ENCODE results near the gene PIGK. TPM values are rescaled to one million over a fixed set of nuclear protein-coding genes. Genes with fewer than 3 reads are reported as not detected.

Gene PIGK
- total RNA-seq, 1 donor from 2014 or later, result 29.4 TPM

GRCh38 chr1:77121503-77121902 lies 97.7 kb downstream of the PIGK start:
- DNase-seq (ENCODE audit: missing footprints), result no peak
- no peak for ATAC-seq
- intact Hi-C loops (cut with DNase I), result loop anchor here (10.0 kb wide), 2 partner anchors 787 to 1127 kb away; no protein-coding TSS in a partner anchor

- no peak for ATAC-seq
- no peak for DNase-seq (ENCODE audit: missing footprints)
- intact Hi-C loops (cut with DNase I), result loop anchor here (10.0 kb wide), 2 partner anchors 786 to 1126 kb away; no protein-coding TSS in a partner anchor
Measured at GRCh38 chr1:77120950-77121349, 98.3 kb downstream of the PIGK start.

- intact Hi-C loops (cut with DNase I), result no loop called here
- ATAC-seq, result no peak
- no peak for DNase-seq (ENCODE audit: missing footprints)
Measured at GRCh38 chr1:77118712-77119111, 100.5 kb downstream of the PIGK start.

- ATAC-seq (no peak), DNase-seq (ENCODE audit: missing footprints) (no peak)
- intact Hi-C loops (cut with DNase I), result no loop called here
Measured at GRCh38 chr1:77104672-77105071, 114.6 kb downstream of the PIGK start.

- intact Hi-C loops (cut with DNase I), result no loop called here
- ATAC-seq (no peak), DNase-seq (ENCODE audit: missing footprints) (no peak)
Measured at GRCh38 chr1:77103486-77103885, 115.7 kb downstream of the PIGK start.

GRCh38 chr1:77100875-77101274 lies 118.4 kb downstream of the PIGK start:
- intact Hi-C loops (cut with DNase I), result no loop called here
- no peak for DNase-seq (ENCODE audit: missing footprints)
- no peak for ATAC-seq

GRCh38 chr1:77096496-77097255 lies 122.6 kb downstream of the PIGK start:
- DNase-seq (ENCODE audit: missing footprints) (no peak), ATAC-seq (no peak)
- intact Hi-C loops (cut with DNase I), result no loop called here

GRCh38 chr1:77095236-77095635 lies 124.0 kb downstream of the PIGK start:
- intact Hi-C loops (cut with DNase I), result no loop called here
- ATAC-seq, result no peak
- DNase-seq (ENCODE audit: missing footprints), result no peak

- intact Hi-C loops (cut with DNase I), result no loop called here
Measured at GRCh38 chr1:77089756-77090155, 129.5 kb downstream of the PIGK start.

GRCh38 chr1:77085109-77085508 lies 134.1 kb downstream of the PIGK start:
- ATAC-seq, result no peak
- DNase-seq (ENCODE audit: missing footprints), result no peak
- intact Hi-C loops (cut with DNase I), result no loop called here

More at GRCh38 chr1:77089756-77090155, 129.5 kb downstream of the PIGK start:
- no peak for DNase-seq (ENCODE audit: missing footprints)
- no peak for ATAC-seq

- intact Hi-C loops (cut with DNase I), result no loop called here
- DNase-seq (ENCODE audit: missing footprints), result no peak
- ATAC-seq, result no peak
Measured at GRCh38 chr1:77084457-77084856, 134.8 kb downstream of the PIGK start.

GRCh38 chr1:77081834-77082233 lies 137.4 kb downstream of the PIGK start:
- intact Hi-C loops (cut with DNase I), result no loop called here
- ATAC-seq (peak; percentile 84), DNase-seq (ENCODE audit: missing footprints) (no peak)

- no peak for ATAC-seq
- DNase-seq (ENCODE audit: missing footprints), result no peak
- intact Hi-C loops (cut with DNase I), result no loop called here
Measured at GRCh38 chr1:77076759-77077158, 142.5 kb downstream of the PIGK start.

- DNase-seq (ENCODE audit: missing footprints) (no peak), ATAC-seq (no peak)
- intact Hi-C loops (cut with DNase I), result no loop called here
Measured at GRCh38 chr1:77068013-77068412, 151.2 kb downstream of the PIGK start.

- intact Hi-C loops (cut with DNase I), result no loop called here
- ATAC-seq, result no peak
- DNase-seq (ENCODE audit: missing footprints), result no peak
Measured at GRCh38 chr1:77065693-77066342, 153.4 kb downstream of the PIGK start.

- ATAC-seq (no peak), DNase-seq (ENCODE audit: missing footprints) (no peak)
- intact Hi-C loops (cut with DNase I), result no loop called here
Measured at GRCh38 chr1:77064246-77064645, 155.0 kb downstream of the PIGK start.

GRCh38 chr1:77063118-77063517 lies 156.1 kb downstream of the PIGK start:
- no peak for ATAC-seq
- intact Hi-C loops (cut with DNase I), result no loop called here

GRCh38 chr1:77061162-77061561 lies 158.1 kb downstream of the PIGK start:
- ATAC-seq (no peak), DNase-seq (ENCODE audit: missing footprints) (no peak)
- intact Hi-C loops (cut with DNase I), result no loop called here

More at GRCh38 chr1:77063118-77063517, 156.1 kb downstream of the PIGK start:
- DNase-seq (ENCODE audit: missing footprints), result no peak

- DNase-seq (ENCODE audit: missing footprints) (no peak), ATAC-seq (no peak)
- intact Hi-C loops (cut with DNase I), result no loop called here
Measured at GRCh38 chr1:77060000-77060399, 159.2 kb downstream of the PIGK start.

GRCh38 chr1:77057994-77058585 lies 161.1 kb downstream of the PIGK start:
- ATAC-seq (no peak), DNase-seq (ENCODE audit: missing footprints) (no peak)
- intact Hi-C loops (cut with DNase I), result no loop called here
